ENCODE measurements around the gene TPM4. TPM values are rescaled to one million over a fixed set of nuclear protein-coding genes. Genes with fewer than 3 reads are reported as not detected.

TPM4 gene
- total and polyA plus RNA-seq, 2 of the 13 experiments (the other 11 are each of a cell fraction or from before 2014, with no cell fraction given) = 180 to 188 TPM

DNA sequence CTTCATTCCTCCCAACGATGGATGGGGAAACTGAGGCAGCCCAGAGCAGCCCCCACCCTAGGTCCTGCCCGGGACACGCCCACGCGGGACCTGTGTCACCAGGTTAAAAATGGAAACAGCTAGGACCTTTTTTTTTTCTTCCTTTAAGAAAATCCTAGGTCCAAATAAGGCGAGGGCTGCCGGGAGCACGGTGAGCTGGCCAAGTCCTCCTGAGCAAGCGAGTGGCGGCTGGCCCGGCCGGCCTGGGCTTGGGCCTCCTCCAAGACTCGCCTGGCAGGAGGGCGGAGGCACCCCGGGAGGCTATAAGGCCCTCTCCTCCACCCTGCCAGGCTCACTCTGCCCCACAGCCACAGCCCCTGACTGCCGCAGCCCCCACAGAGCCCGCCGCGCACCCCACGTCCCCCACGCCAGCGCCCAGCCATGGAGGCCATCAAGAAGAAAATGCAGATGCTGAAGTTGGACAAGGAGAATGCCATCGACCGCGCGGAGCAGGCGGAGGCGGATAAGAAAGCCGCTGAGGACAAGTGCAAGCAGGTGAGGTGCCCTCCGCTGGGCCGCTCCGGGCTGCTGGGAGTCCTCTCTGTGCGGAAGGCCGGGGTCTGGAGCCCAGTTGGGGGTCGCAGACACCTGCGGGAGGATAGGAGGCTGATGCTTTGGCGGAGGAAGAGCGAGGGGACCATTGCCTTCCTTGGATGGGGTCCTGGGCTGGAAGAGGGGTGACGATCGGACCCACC is 8.9 kb upstream of the TPM4 start:
- in situ Hi-C loops (cut with HindIII; ENCODE audit: extremely low pct_ligation_motif_present, low pct_unique_long_range_greater_than_20kb) = no loop called here
- 95% methylated on average over 29 of the region's 40 CpGs for WGBS (ENCODE audit: low lambda C conversion rate)
- ChIA-PET POLR2A (interaction anchor here (1.2 kb wide), 1 partner anchor 9 kb away, joined by 3 read pairs; the partner anchor contains the start of gene TPM4), CTCF (ENCODE audit: low intra/inter-chr PET ratio, low total read pairs) (interaction anchor here (1.3 to 3.5 kb wide), 5 partner anchors 25 to 118 kb away, joined by 4 to 21 read pairs (median 4); partner anchors contain the start of gene FAM32A)
- no peaks in the 10 kb centered on the region for H3K79me2 ChIP-seq (ENCODE audit: insufficient read depth, low read length)
- FAIRE-seq (no peak), ATAC-seq (no peak), DNase-seq (ENCODE audit: low spot score) (no peak)
- no TSS peak for BruUV-seq (replicated peaks)
- intact Hi-C loops (cut with micrococcal nuclease; ENCODE audit: unreplicated experiment) = no loop called here
- no peak overlapping the region for H3K4me3 ChIP-seq (replicated peaks in 1 of 3; ENCODE audit: insufficient read depth in 1 of 3, low read depth in 2 of 3, low read length in 3 of 3)
- TF ChIP-seq ZNF468 (CRISPR knock-in tag; IDR thresholded peaks at IDR 0.05) (no peak), BHLHE40 (IDR thresholded peaks at IDR 0.05; ENCODE audit: low read length) (no peak), ZNF263 (CRISPR knock-in tag; IDR thresholded peaks at IDR 0.05) (peak; percentile 85), ZNF768 (CRISPR knock-in tag; IDR thresholded peaks at IDR 0.05) (peak; percentile 95)
- H3K4me2 ChIP-seq (ENCODE audit: low read depth, low read length) = no peak overlapping the region
- no peaks in the 10 kb centered on the region for H3K36me3 ChIP-seq (replicated peaks in 1 of 2; ENCODE audit: control insufficient read depth in 1 of 2, insufficient read depth in 2 of 2, low read length in 2 of 2)
- H4K20me1 ChIP-seq (ENCODE audit: insufficient read depth, low read length) = no peaks in the 10 kb centered on the region
- no peaks in the 10 kb centered on the region for H3K9me3 ChIP-seq (ENCODE audit: low read length)
- no peak overlapping the region for H3K9ac ChIP-seq (ENCODE audit: insufficient read depth, low read depth, low read length)
- peaks cover 58% of the 10 kb centered on the region for H3K4me1 ChIP-seq (ENCODE audit: insufficient read depth, low read length)
- no peak overlapping the region for H3K27ac ChIP-seq (ENCODE audit: extremely low read length, insufficient read depth, low read length)
- H2AFZ ChIP-seq (ENCODE audit: low read length) = no peak overlapping the region
- no peaks in the 10 kb centered on the region for H3K27me3 ChIP-seq (ENCODE audit: control insufficient read depth in 1 of 2, insufficient read depth in 2 of 2, low read length in 2 of 2)

DNA sequence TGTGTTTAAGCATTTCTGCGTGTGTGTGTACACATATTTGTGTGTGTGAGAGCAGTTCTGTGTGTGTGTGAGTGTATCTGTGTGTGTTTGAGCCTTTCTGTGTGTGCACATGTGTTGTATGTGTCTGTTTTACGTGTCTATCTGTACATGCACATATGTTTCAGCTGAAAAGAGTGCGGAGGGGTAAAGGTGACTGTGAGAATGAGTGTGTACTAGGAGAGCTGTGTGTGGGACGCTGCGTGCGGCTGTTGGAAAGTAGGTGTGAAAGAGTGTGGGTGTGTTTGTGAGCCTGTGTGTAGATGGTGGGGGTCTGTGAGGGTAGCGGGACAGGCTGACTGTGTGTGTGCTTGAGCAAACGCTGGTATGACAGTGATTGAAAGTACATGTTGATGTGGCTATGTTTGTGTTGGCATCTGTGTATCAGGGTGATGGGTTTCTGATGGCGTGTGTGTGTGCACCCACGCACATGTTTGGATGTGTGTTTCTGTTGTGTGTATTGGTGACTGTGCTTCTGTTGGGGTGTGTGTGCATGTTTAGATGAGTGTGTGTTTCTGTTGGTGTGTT is 7.5 kb upstream of the TPM4 start:
- ATAC-seq = no peak
- no peak for DNase-seq (ENCODE audit: low spot score)
- in situ Hi-C loops (cut with HindIII; ENCODE audit: extremely low pct_ligation_motif_present, low pct_unique_long_range_greater_than_20kb) = no loop called here
- intact Hi-C loops (cut with micrococcal nuclease; ENCODE audit: unreplicated experiment) = no loop called here
- H3K4me1 ChIP-seq (ENCODE audit: insufficient read depth, low read length) = peaks cover 72% of the 10 kb centered on the region
- no peaks in the 10 kb centered on the region for H3K9me3 ChIP-seq (ENCODE audit: low read length)
- TF ChIP-seq, protein P1, sequence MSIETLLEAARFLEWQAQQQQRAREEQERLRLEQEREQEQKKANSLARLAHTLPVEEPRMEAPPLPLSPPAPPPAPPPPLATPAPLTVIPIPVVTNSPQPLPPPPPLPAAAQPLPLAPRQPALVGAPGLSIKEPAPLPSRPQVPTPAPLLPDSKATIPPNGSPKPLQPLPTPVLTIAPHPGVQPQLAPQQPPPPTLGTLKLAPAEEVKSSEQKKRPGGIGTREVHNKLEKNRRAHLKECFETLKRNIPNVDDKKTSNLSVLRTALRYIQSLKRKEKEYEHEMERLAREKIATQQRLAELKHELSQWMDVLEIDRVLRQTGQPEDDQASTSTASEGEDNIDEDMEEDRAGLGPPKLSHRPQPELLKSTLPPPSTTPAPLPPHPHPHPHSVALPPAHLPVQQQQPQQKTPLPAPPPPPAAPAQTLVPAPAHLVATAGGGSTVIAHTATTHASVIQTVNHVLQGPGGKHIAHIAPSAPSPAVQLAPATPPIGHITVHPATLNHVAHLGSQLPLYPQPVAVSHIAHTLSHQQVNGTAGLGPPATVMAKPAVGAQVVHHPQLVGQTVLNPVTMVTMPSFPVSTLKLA (IDR thresholded peaks at IDR 0.05) = 0 out of 2 replicates have a peak, but pooled peaks have one; percentile 5
- TF ChIP-seq U2AF1 (optimal IDR thresholded peaks at IDR 0.05; ENCODE audit: low read depth, low read length) (no peak), ZSCAN9 (CRISPR knock-in tag; IDR thresholded peaks at IDR 0.05; ENCODE audit: borderline replicate concordance) (no peak), SATB2 (CRISPR knock-in tag; IDR thresholded peaks at IDR 0.05) (no peak)
- H3K27ac ChIP-seq (ENCODE audit: extremely low read length, insufficient read depth, low read length) = no peak overlapping the region
- BruUV-seq (replicated peaks) = no TSS peak
- no peak overlapping the region for H2AFZ ChIP-seq (ENCODE audit: low read length)
- CTCF ChIA-PET (ENCODE audit: low intra/inter-chr PET ratio, low total read pairs) = interaction anchor here (1.8 kb wide), 1 partner anchor 114 kb away, joined by 4 read pairs; no protein-coding TSS in a partner anchor
- H3K27me3 ChIP-seq (ENCODE audit: control insufficient read depth in 1 of 2, insufficient read depth in 2 of 2, low read length in 2 of 2) = no peaks in the 10 kb centered on the region
- H3K9ac ChIP-seq (ENCODE audit: insufficient read depth, low read depth, low read length) = no peak overlapping the region
- no peak overlapping the region for H3K4me2 ChIP-seq (ENCODE audit: low read depth, low read length)
- no peaks in the 10 kb centered on the region for H4K20me1 ChIP-seq (ENCODE audit: insufficient read depth, low read length)
- H3K4me3 ChIP-seq (replicated peaks in 1 of 3; ENCODE audit: insufficient read depth in 1 of 3, low read depth in 2 of 3, low read length in 3 of 3) = no peak overlapping the region
- no peaks in the 10 kb centered on the region for H3K79me2 ChIP-seq (ENCODE audit: insufficient read depth, low read length)
- no peak for FAIRE-seq
- 87% methylated on average over 10 of the region's 10 CpGs for WGBS (ENCODE audit: low lambda C conversion rate)
- POLR2A ChIA-PET = no interaction called here
- H3K36me3 ChIP-seq (replicated peaks in 1 of 2; ENCODE audit: control insufficient read depth in 1 of 2, insufficient read depth in 2 of 2, low read length in 2 of 2) = no peaks in the 10 kb centered on the region

Data from HepG2 (cell line).